Neural cell (in vitro differentiated cells): ENCODE measurements around the gene TNFRSF13B. TPM values are rescaled to one million over a fixed set of nuclear protein-coding genes. Genes with fewer than 3 reads are reported as not detected.
"Not testable (repeated sequence)": the region's sequence is repeated elsewhere in the genome, so short reads cannot be mapped to it uniquely, and the experiment has no call there.

Source experiments
- H2AFZ ChIP-seq: fragments of 200-600, 300-800 bp; sonication (generic), shearing (Covaris generic); 2 replicates; pipeline ENCODE4 v1.6.0; 2014; ENCODE audit warnings: low read depth, mild to moderate bottlenecking, antibody characterized with exemption, low read length, moderate library complexity
- H3F3A ChIP-seq: fragments of 200-600 bp; shearing (Covaris generic); 2 replicates; pipeline ENCODE4 v1.6.1; 2016; ENCODE audit warnings: mild to moderate bottlenecking, moderate library complexity, mixed read lengths, antibody characterized with exemption, low read length; ENCODE audit not compliant: insufficient read depth, poor library complexity, severe bottlenecking
- H3K27ac ChIP-seq: fragments of 200-600, 300-800 bp; sonication (generic), shearing (Covaris generic); 2 replicates; pipeline ENCODE4 v1.5.1; 2014; ENCODE audit warnings: mild to moderate bottlenecking, low read length, moderate library complexity
- H3K27me3 ChIP-seq: fragments of 300-800, 200-600 bp; sonication (generic), shearing (Covaris generic); 2 replicates; pipeline ENCODE4 v1.6.0; 2014; ENCODE audit warnings: mild to moderate bottlenecking, low read depth, low read length, moderate library complexity; ENCODE audit not compliant: insufficient read depth
- H3K36me3 ChIP-seq: fragments of 300-800, 200-600 bp; sonication (generic), shearing (Covaris generic); 2 replicates; pipeline ENCODE4 v1.5.1; 2014; ENCODE audit warnings: mild to moderate bottlenecking, antibody characterized with exemption, low read length, moderate library complexity; ENCODE audit not compliant: insufficient read depth
- H3K4me2 ChIP-seq: fragments of 300-800, 200-600 bp; sonication (generic), shearing (Covaris generic); 2 replicates; pipeline ENCODE4 v1.6.0; 2014; ENCODE audit warnings: mild to moderate bottlenecking, low read length
- H3K4me3 ChIP-seq: fragments of 300-800, 200-600 bp; sonication (generic), shearing (Covaris generic); 2 replicates; pipeline ENCODE4 v1.5.1; 2014; ENCODE audit warnings: mild to moderate bottlenecking, low read length, moderate library complexity
- H3K79me2 ChIP-seq: fragments of 200-600 bp; shearing (Covaris generic); replicated peaks from 2 replicates; pipeline ENCODE4 v1.6.0; 2014; ENCODE audit warnings: mild to moderate bottlenecking, low read length, moderate library complexity; ENCODE audit not compliant: insufficient read depth
- H3K9ac ChIP-seq: fragments of 300-800, 200-600 bp; sonication (generic), shearing (Covaris generic); 2 replicates; pipeline ENCODE4 v1.6.1; 2016; ENCODE audit warnings: mild to moderate bottlenecking, low read length, mixed read lengths
- H3K9me2 ChIP-seq: fragments of 200-600 bp; shearing (Covaris generic); 2 replicates; pipeline ENCODE4 v1.6.1; 2016; ENCODE audit warnings: mild to moderate bottlenecking, low read length, mixed read lengths; ENCODE audit not compliant: insufficient read depth
- H3K9me3 ChIP-seq: fragments of 200-600, 300-800 bp; sonication (generic), shearing (Covaris generic); 2 replicates; pipeline ENCODE4 v1.6.1; 2016; ENCODE audit warnings: mild to moderate bottlenecking, mixed run types, low read length, moderate library complexity, mixed read lengths
- H4K20me1 ChIP-seq: fragments of 200-600 bp; shearing (Covaris generic); 2 replicates; pipeline ENCODE4 v1.6.1; 2016; ENCODE audit warnings: mild to moderate bottlenecking, mixed run types; ENCODE audit not compliant: insufficient read depth
- CTCF ChIP-seq: fragments of 450-650 bp; IDR thresholded peaks from 2 replicates; pipeline ENCODE4 v1.5.1; 2014; ENCODE audit warnings: antibody characterized with exemption, mild to moderate bottlenecking, moderate library complexity; ENCODE audit not compliant: poor library complexity, severe bottlenecking
- EP300 ChIP-seq: fragments of 450-650 bp; conservative IDR thresholded peaks from 2 replicates; pipeline ENCODE4 v1.6.1; 2014; ENCODE audit warnings: antibody characterized with exemption, mild to moderate bottlenecking, moderate library complexity; ENCODE audit not compliant: poor library complexity, severe bottlenecking
- EZH2 ChIP-seq: fragments of 200-600, 300-800 bp; shearing (Covaris generic), sonication (generic); IDR thresholded peaks from 2 replicates; pipeline ENCODE4 v1.6.1; 2014; ENCODE audit warnings: antibody characterized with exemption, low read length, borderline replicate concordance, mild to moderate bottlenecking; ENCODE audit not compliant: insufficient read depth, poor library complexity, severe bottlenecking
- POLR2AphosphoS5 ChIP-seq: IDR thresholded peaks from 2 replicates; pipeline ENCODE4 v1.6.1; 2012
- RAD21 ChIP-seq: fragments of 450-650 bp; conservative IDR thresholded peaks from 2 replicates; pipeline ENCODE4 v1.6.1; 2014; ENCODE audit warnings: antibody characterized with exemption, mild to moderate bottlenecking, moderate library complexity
- SMC3 ChIP-seq: fragments of 450-650 bp; conservative IDR thresholded peaks from 2 replicates; pipeline ENCODE4 v1.6.1; 2014; ENCODE audit warnings: antibody characterized with exemption, mild to moderate bottlenecking, moderate library complexity; ENCODE audit not compliant: poor library complexity
- TAF1 ChIP-seq: IDR thresholded peaks from 2 replicates; pipeline ENCODE4 v1.6.1; 2012; ENCODE audit warnings: low read depth
- polyA plus RNA-seq: library from polyadenylated mRNA; depleted of rRNA; stranded (reverse); fragments of >200 nt; gene quantifications from 2 replicates; pipeline ENCODE4 v1.2.3, GENCODE V29; 2014
- TF ChIP-seq, protein P1 (sequence below): IDR thresholded peaks from 2 replicates; pipeline ENCODE4 v1.6.1; 2012; ENCODE audit warnings: borderline replicate concordance

The TNFRSF13B gene
- polyA plus RNA-seq, 1 donor from 2014 or later, result not detected

DNA sequence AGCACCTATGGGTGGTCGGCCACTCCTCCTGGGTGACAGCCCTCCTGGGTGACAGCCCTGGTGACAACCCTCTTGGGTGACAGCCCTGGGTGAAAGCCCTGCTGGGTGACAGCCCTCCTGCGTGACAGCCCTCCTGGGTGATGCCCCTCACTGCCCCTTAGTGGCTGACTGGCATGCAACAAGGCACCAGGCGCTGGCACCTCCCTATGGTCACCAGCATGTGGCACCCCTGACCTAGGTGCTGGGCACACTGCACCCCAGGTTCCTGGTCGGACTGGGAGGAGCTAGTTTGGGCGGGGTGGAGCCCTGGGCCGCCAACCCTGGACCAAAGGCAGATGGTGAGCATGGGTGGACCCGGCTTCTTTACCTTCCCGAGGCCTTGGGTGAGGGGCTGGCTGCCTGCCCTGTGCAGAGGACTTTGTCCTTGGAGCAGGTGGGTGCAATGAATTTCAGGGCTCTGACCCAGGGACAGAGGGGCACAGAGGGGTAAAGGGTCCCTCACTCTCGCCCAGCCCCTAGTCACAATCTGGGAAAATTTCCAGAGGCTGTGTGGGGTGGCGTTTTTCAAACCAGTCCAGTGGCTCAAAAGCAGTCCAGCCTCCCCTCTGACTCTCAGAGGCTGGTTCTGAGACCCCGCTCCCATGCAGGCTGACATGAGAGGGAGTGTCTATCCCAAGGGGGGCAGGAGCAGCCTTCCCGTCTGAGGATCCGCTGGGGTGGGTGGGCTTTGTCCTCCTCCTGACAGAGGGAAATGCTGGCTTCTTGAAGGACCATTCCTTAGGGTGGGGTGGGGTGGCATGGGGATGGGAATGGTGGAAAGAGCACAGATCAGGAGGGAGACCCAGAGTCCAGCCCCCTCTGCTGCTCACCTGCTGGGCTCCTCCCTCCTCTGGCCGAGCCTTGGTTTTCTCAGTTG, 25.9 kb upstream of the TNFRSF13B start:
- H3K9ac ChIP-seq, result no peak overlapping the region
- no peaks in the 10 kb centered on the region for H3K9me2 ChIP-seq
- H3K9me3 ChIP-seq, result no peaks in the 10 kb centered on the region
- H3K79me2 ChIP-seq, result no peaks in the 10 kb centered on the region
- H3K4me3 ChIP-seq, result no peak overlapping the region
- H3K27ac ChIP-seq, result no peak overlapping the region
- no peaks in the 10 kb centered on the region for H4K20me1 ChIP-seq
- H3K4me2 ChIP-seq, result no peak overlapping the region
- H3K27me3 ChIP-seq, result no peaks in the 10 kb centered on the region
- no peaks in the 10 kb centered on the region for H3K36me3 ChIP-seq
- H2AFZ ChIP-seq, result no peak overlapping the region
- H3F3A ChIP-seq, result no peaks in the 10 kb centered on the region
- TF ChIP-seq POLR2AphosphoS5, result no peak

GRCh38 chr17:16996726-16997125, 24.8 kb upstream of the TNFRSF13B start:
- H2AFZ ChIP-seq, H3K27ac ChIP-seq, H3K9me2 ChIP-seq, H3K79me2 ChIP-seq, H3K9ac ChIP-seq, H3F3A ChIP-seq, H3K27me3 ChIP-seq, H3K36me3 ChIP-seq, H4K20me1 ChIP-seq, H3K4me3 ChIP-seq, H3K9me3 ChIP-seq, H3K4me2 ChIP-seq: not testable (repeated sequence)

GRCh38 chr17:16995930-16996329, 24.0 kb upstream of the TNFRSF13B start:
- TF ChIP-seq TAF1 (no peak), POLR2AphosphoS5 (no peak), SMC3 (no peak), CTCF (no peak), EP300 (no peak), EZH2 (no peak), RAD21 (no peak)
- TF ChIP-seq, protein P1, sequence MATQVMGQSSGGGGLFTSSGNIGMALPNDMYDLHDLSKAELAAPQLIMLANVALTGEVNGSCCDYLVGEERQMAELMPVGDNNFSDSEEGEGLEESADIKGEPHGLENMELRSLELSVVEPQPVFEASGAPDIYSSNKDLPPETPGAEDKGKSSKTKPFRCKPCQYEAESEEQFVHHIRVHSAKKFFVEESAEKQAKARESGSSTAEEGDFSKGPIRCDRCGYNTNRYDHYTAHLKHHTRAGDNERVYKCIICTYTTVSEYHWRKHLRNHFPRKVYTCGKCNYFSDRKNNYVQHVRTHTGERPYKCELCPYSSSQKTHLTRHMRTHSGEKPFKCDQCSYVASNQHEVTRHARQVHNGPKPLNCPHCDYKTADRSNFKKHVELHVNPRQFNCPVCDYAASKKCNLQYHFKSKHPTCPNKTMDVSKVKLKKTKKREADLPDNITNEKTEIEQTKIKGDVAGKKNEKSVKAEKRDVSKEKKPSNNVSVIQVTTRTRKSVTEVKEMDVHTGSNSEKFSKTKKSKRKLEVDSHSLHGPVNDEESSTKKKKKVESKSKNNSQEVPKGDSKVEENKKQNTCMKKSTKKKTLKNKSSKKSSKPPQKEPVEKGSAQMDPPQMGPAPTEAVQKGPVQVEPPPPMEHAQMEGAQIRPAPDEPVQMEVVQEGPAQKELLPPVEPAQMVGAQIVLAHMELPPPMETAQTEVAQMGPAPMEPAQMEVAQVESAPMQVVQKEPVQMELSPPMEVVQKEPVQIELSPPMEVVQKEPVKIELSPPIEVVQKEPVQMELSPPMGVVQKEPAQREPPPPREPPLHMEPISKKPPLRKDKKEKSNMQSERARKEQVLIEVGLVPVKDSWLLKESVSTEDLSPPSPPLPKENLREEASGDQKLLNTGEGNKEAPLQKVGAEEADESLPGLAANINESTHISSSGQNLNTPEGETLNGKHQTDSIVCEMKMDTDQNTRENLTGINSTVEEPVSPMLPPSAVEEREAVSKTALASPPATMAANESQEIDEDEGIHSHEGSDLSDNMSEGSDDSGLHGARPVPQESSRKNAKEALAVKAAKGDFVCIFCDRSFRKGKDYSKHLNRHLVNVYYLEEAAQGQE, result no peak
- no peaks in the 10 kb centered on the region for H3K27me3 ChIP-seq
- no peaks in the 10 kb centered on the region for H3F3A ChIP-seq
- H3K9me3 ChIP-seq, result no peaks in the 10 kb centered on the region
- no peak overlapping the region for H2AFZ ChIP-seq
- no peaks in the 10 kb centered on the region for H3K9me2 ChIP-seq
- H3K27ac ChIP-seq, result no peak overlapping the region
- no peak overlapping the region for H3K4me3 ChIP-seq
- no peaks in the 10 kb centered on the region for H4K20me1 ChIP-seq
- no peaks in the 10 kb centered on the region for H3K36me3 ChIP-seq
- H3K79me2 ChIP-seq, result no peaks in the 10 kb centered on the region
- no peak overlapping the region for H3K9ac ChIP-seq
- no peak overlapping the region for H3K4me2 ChIP-seq
